HepG2 (cell line): ENCODE results near the gene POLR2H. TPM values are rescaled to one million over a fixed set of nuclear protein-coding genes. Genes with fewer than 3 reads are reported as not detected.

Source experiments
- CREB1 ChIP-seq, 2 experiments: fragments of 450-650 bp in 1 of 2; IDR thresholded peaks; 2 replicates each; pipeline ENCODE4 v1.6.1; 2016 to 2017; ENCODE audit warnings: control low read depth in 1 of 2, mild to moderate bottlenecking in 1 of 2, missing compliant biosample characterization in 1 of 2, missing genetic modification characterization in 1 of 2
- KDM4B ChIP-seq: sonication (generic); formaldehyde crosslinking; IDR thresholded peaks from 2 replicates; pipeline ENCODE4 v1.4.0; 2020; ENCODE audit warnings: missing genetic modification reagents
- NAIF1 ChIP-seq: sonication (generic); formaldehyde crosslinking; IDR thresholded peaks from 2 replicates; pipeline ENCODE4 v1.5.0; 2020; ENCODE audit warnings: mild to moderate bottlenecking, missing genetic modification reagents, borderline replicate concordance
- REXO4 ChIP-seq: sonication (generic); formaldehyde crosslinking; IDR thresholded peaks from 2 replicates; pipeline ENCODE4 v1.8.0; 2022; ENCODE audit warnings: missing genetic modification reagents, mild to moderate bottlenecking, borderline replicate concordance
- SAFB2 ChIP-seq: sonication (generic); formaldehyde crosslinking; IDR thresholded peaks from 2 replicates; pipeline ENCODE4 v1.5.1; 2020; ENCODE audit warnings: missing genetic modification reagents, low read depth, mild to moderate bottlenecking, borderline replicate concordance
- TAF1 ChIP-seq: sonication (generic); formaldehyde crosslinking; IDR thresholded peaks from 2 replicates; pipeline ENCODE4 v1.4.0; 2020; ENCODE audit warnings: missing genetic modification reagents
- ZBTB7A ChIP-seq: sonication (generic); formaldehyde crosslinking; IDR thresholded peaks from 2 replicates; pipeline ENCODE4 v1.8.0; 2022; ENCODE audit warnings: mild to moderate bottlenecking, missing genetic modification reagents
- ZFY ChIP-seq: sonication (generic); formaldehyde crosslinking; IDR thresholded peaks from 2 replicates; pipeline ENCODE4 v1.4.0; 2020; ENCODE audit warnings: missing genetic modification reagents
- ZMYM3 ChIP-seq: sonication (generic); formaldehyde crosslinking; IDR thresholded peaks from 2 replicates; pipeline ENCODE4 v1.5.1; 2020; ENCODE audit warnings: mild to moderate bottlenecking, missing genetic modification reagents
- ZNF20 ChIP-seq: sonication (generic); formaldehyde crosslinking; IDR thresholded peaks from 2 replicates; pipeline ENCODE4 v1.4.0; 2020; ENCODE audit warnings: mild to moderate bottlenecking, moderate library complexity, missing genetic modification reagents
- ZNF510 ChIP-seq: sonication (generic); formaldehyde crosslinking; IDR thresholded peaks from 2 replicates; pipeline ENCODE4 v1.4.0; 2020; ENCODE audit warnings: low read depth, mild to moderate bottlenecking, missing genetic modification reagents
- ZNF614 ChIP-seq: IDR thresholded peaks from 2 replicates; pipeline ENCODE4 v1.6.1; 2018; ENCODE audit warnings: missing biosample characterization, missing genetic modification reagents, inconsistent platforms, borderline replicate concordance
- polyA plus RNA-seq, 8 experiments: library from polyadenylated mRNA; depleted of rRNA in 3 of 8; stranded (reverse) in 7 of 8; unstranded in 1 of 8; fragments of >200 nt; fragmentation: Illumina TruSeq in 4 of 8; extraction: Trizol in 4 of 8; gene quantifications; 2 replicates each; pipeline versions ENCODE4 v1.2.1 to v1.2.3, GENCODE V29; 2011 to 2016; ENCODE audit warnings: low read depth in 4 of 8, missing spikeins in 1 of 8, mixed read lengths in 1 of 8; ENCODE audit not compliant: insufficient read depth in 1 of 8
- total RNA-seq, 5 experiments: library from RNA; depleted of rRNA; stranded (reverse); fragments of >200 nt; fragmentation: Illumina TruSeq; extraction: Trizol; gene quantifications; 2 replicates each; pipeline ENCODE4 v1.2.3, GENCODE V29; 2016; ENCODE audit warnings: low read depth in 1 of 5
- TF ChIP-seq, protein P1 (sequence below): sonication (generic); formaldehyde crosslinking; IDR thresholded peaks from 2 replicates; pipeline ENCODE4 v1.4.0; 2020; ENCODE audit warnings: low read depth, mild to moderate bottlenecking, missing genetic modification reagents
- TF ChIP-seq, protein P2 (sequence below): sonication (generic); formaldehyde crosslinking; IDR thresholded peaks from 2 replicates; pipeline ENCODE4 v1.4.0; 2020; ENCODE audit warnings: missing genetic modification reagents
- TF ChIP-seq, protein P3 (sequence below): sonication (generic); formaldehyde crosslinking; conservative IDR thresholded peaks from 2 replicates; pipeline ENCODE4 v1.8.0; 2022; ENCODE audit warnings: mild to moderate bottlenecking, moderate library complexity, missing genetic modification reagents
- TF ChIP-seq, protein P4 (sequence below): sonication (generic); formaldehyde crosslinking; conservative IDR thresholded peaks from 2 replicates; pipeline ENCODE4 v1.4.0; 2020; ENCODE audit warnings: missing genetic modification reagents
- TF ChIP-seq, protein P5 (sequence below): sonication (generic); formaldehyde crosslinking; IDR thresholded peaks from 2 replicates; pipeline ENCODE4 v1.8.0; 2022; ENCODE audit warnings: low read depth, missing genetic modification reagents

The POLR2H gene
- total and polyA plus RNA-seq, 2 of the 13 experiments (the other 11 are each of a cell fraction or from before 2014, with no cell fraction given): 118 to 194 TPM

DNA sequence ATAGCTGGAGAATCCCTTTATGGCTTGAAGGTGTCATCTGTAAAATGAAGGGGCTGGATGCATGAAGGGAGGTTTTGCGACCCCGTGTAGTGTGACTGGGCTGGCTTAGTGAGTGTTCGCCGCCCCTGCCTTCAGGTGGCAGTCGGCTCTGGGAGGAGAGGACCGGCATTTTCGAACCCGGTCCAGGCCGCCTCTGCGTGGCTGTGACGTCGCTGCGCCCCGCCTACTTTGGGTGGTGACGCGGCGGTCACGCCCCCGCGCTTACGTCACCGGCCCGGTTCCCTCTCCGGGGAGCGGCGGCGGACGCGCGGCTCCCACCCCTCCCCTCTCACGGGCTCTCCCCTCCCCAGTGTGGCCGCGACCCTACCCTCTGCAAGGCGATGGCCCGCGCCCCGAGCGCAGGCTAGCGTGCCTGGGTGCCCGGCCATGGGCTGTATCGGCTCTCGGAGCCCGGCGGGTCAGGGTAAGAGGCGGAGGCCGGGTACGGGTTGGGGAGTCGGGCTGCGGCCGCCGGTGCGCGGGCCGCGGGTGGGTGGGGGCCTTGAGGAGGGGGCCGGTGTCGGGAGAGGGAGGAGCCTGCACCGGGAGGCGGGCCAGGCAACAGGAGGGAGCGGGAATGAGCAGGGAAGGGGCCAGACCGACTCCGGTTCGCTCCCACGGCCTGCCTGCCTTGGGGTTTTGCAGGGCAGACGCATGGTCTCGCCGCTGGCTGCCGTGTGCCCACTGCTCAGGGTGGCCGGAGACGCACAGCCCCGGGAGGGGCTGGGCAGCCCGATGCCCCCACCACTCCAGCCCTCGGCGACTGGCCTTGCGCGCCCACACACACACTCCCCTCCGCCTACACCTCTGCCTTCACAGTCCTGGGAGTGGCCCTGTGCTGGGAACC is 25.6 kb upstream of the POLR2H start (continued):
- TF ChIP-seq, protein P1, sequence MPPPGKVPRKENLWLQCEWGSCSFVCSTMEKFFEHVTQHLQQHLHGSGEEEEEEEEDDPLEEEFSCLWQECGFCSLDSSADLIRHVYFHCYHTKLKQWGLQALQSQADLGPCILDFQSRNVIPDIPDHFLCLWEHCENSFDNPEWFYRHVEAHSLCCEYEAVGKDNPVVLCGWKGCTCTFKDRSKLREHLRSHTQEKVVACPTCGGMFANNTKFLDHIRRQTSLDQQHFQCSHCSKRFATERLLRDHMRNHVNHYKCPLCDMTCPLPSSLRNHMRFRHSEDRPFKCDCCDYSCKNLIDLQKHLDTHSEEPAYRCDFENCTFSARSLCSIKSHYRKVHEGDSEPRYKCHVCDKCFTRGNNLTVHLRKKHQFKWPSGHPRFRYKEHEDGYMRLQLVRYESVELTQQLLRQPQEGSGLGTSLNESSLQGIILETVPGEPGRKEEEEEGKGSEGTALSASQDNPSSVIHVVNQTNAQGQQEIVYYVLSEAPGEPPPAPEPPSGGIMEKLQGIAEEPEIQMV: peak; percentile 27; the same call in 1 of the 2 replicates
- TF ChIP-seq ZNF20 (CRISPR knock-in tag) (0 out of 2 replicates have a peak, but pooled peaks have one; percentile 45), ZMYM3 (CRISPR knock-in tag) (peak; percentile 4; the same call in 1 of the 2 replicates), ZBTB7A (0 out of 2 replicates have a peak, but pooled peaks have one; percentile 28), CREB1 (IDR thresholded peaks at IDR 0.05) (peak; percentile 99), CREB1 (CRISPR knock-in tag; IDR thresholded peaks at IDR 0.05) (peak; percentile 92), ZNF510 (0 out of 2 replicates have a peak, but pooled peaks have one; percentile 34), SAFB2 (CRISPR knock-in tag) (peak; percentile 72; the same call in 1 of the 2 replicates), ZNF614 (CRISPR knock-in tag) (0 out of 2 replicates have a peak, but pooled peaks have one; percentile 34), TAF1 (CRISPR knock-in tag) (peak; percentile 57), ZFY (peak; percentile 66), REXO4 (peak; percentile 78; the same call in 1 of the 2 replicates), NAIF1 (CRISPR knock-in tag) (no peak), KDM4B (CRISPR knock-in tag) (no peak)
- TF ChIP-seq, protein P2, sequence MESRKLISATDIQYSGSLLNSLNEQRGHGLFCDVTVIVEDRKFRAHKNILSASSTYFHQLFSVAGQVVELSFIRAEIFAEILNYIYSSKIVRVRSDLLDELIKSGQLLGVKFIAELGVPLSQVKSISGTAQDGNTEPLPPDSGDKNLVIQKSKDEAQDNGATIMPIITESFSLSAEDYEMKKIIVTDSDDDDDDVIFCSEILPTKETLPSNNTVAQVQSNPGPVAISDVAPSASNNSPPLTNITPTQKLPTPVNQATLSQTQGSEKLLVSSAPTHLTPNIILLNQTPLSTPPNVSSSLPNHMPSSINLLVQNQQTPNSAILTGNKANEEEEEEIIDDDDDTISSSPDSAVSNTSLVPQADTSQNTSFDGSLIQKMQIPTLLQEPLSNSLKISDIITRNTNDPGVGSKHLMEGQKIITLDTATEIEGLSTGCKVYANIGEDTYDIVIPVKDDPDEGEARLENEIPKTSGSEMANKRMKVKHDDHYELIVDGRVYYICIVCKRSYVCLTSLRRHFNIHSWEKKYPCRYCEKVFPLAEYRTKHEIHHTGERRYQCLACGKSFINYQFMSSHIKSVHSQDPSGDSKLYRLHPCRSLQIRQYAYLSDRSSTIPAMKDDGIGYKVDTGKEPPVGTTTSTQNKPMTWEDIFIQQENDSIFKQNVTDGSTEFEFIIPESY (CRISPR knock-in tag): no peak
- TF ChIP-seq, protein P3, sequence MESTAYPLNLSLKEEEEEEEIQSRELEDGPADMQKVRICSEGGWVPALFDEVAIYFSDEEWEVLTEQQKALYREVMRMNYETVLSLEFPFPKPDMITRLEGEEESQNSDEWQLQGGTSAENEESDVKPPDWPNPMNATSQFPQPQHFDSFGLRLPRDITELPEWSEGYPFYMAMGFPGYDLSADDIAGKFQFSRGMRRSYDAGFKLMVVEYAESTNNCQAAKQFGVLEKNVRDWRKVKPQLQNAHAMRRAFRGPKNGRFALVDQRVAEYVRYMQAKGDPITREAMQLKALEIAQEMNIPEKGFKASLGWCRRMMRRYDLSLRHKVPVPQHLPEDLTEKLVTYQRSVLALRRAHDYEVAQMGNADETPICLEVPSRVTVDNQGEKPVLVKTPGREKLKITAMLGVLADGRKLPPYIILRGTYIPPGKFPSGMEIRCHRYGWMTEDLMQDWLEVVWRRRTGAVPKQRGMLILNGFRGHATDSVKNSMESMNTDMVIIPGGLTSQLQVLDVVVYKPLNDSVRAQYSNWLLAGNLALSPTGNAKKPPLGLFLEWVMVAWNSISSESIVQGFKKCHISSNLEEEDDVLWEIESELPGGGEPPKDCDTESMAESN (CRISPR knock-in tag): peak; percentile 71; the same call in 1 of the 2 replicates
- TF ChIP-seq, protein P4, sequence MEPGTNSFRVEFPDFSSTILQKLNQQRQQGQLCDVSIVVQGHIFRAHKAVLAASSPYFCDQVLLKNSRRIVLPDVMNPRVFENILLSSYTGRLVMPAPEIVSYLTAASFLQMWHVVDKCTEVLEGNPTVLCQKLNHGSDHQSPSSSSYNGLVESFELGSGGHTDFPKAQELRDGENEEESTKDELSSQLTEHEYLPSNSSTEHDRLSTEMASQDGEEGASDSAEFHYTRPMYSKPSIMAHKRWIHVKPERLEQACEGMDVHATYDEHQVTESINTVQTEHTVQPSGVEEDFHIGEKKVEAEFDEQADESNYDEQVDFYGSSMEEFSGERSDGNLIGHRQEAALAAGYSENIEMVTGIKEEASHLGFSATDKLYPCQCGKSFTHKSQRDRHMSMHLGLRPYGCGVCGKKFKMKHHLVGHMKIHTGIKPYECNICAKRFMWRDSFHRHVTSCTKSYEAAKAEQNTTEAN (CRISPR knock-in tag): no peak
- TF ChIP-seq, protein P5, sequence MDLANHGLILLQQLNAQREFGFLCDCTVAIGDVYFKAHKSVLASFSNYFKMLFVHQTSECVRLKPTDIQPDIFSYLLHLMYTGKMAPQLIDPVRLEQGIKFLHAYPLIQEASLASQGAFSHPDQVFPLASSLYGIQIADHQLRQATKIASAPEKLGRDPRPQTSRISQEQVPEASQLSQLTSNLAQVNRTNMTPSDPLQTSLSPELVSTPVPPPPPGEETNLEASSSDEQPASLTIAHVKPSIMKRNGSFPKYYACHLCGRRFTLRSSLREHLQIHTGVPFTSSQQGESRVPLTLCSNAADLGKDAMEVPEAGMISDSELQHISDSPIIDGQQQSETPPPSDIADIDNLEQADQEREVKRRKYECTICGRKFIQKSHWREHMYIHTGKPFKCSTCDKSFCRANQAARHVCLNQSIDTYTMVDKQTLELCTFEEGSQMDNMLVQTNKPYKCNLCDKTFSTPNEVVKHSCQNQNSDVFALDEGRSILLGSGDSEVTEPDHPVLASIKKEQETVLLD (CRISPR knock-in tag): peak; percentile 78
